H1 (cell line): ENCODE measurements around the gene TMEM17. TPM values are rescaled to one million over a fixed set of nuclear protein-coding genes. Genes with fewer than 3 reads are reported as not detected.

ENCODE experiments used
- CTCF ChIA-PET: fragments of 300-600 bp; sonication (Branson Sonifier 250); formaldehyde crosslinking; loops from one replicate; lab custom pipeline; 2021; ENCODE audit not compliant: partially characterized antibody; lab: Charles Lee
- POLR2A ChIA-PET: fragments of 300-600 bp; sonication (Branson Sonifier 250); formaldehyde crosslinking; loops from one replicate; lab custom pipeline; 2021; ENCODE audit warnings: inconsistent platforms; ENCODE audit not compliant: partially characterized antibody; lab: Charles Lee
- DNase-seq, 2 experiments: peaks; one replicate each; pipeline versions ENCODE4 v3.0.0 to v3.0.0-alpha.2; 2010 to 2022; ENCODE audit warnings: low spot score in 2 of 2, low read depth in 1 of 2, mixed read lengths in 1 of 2
- FAIRE-seq: peaks from 2 replicates; lab custom pipeline; 2011; peaks lifted over from hg19 to GRCh38; lab: Jason Lieb, UNC
- H2AFZ ChIP-seq: 2 replicates; pipeline ENCODE4 v1.8.1; 2012; ENCODE audit warnings: low read length, inconsistent platforms
- H2AK5ac ChIP-seq: 2 replicates; pipeline ENCODE4 v1.6.1; 2013; ENCODE audit warnings: low read depth, low read length
- H2BK120ac ChIP-seq: replicated peaks from 2 replicates; pipeline ENCODE3; 2013; ENCODE audit warnings: low read depth, low read length, inconsistent platforms
- H2BK12ac ChIP-seq: 2 replicates; pipeline ENCODE4 v1.6.1; 2013; ENCODE audit warnings: low read depth, low read length
- H2BK15ac ChIP-seq: 2 replicates; pipeline ENCODE4 v1.6.1; 2013; ENCODE audit warnings: low read length
- H2BK20ac ChIP-seq: 2 replicates; pipeline ENCODE4 v1.6.1; 2013; ENCODE audit warnings: low read length
- H2BK5ac ChIP-seq: 2 replicates; pipeline ENCODE4 v1.6.1; 2013; ENCODE audit warnings: low read depth, low read length
- H3K14ac ChIP-seq: 2 replicates; pipeline ENCODE4 v1.6.1; 2013; ENCODE audit warnings: inconsistent platforms; ENCODE audit not compliant: insufficient read length
- H3K18ac ChIP-seq: 2 replicates; pipeline ENCODE4 v1.6.1; 2013; ENCODE audit warnings: low read length; ENCODE audit errors: extremely low read depth
- H3K23ac ChIP-seq: 2 replicates; pipeline ENCODE4 v1.6.1; 2013; ENCODE audit warnings: inconsistent platforms; ENCODE audit not compliant: insufficient read length
- H3K23me2 ChIP-seq: 2 replicates; pipeline ENCODE4 v1.6.1; 2013; ENCODE audit warnings: low read depth, low read length
- H3K27ac ChIP-seq: 2 replicates; pipeline ENCODE4 v1.6.1; 2011; ENCODE audit warnings: low read depth, low read length, inconsistent platforms
- H3K27me3 ChIP-seq, 4 experiments: replicated peaks in 1 of 4; 1 replicate in 1 of 4; 2 replicates in 3 of 4; pipeline versions ENCODE4 v1.6.1 to v1.8.1; 2011 to 2013; ENCODE audit warnings: low read length in 3 of 4, mild to moderate bottlenecking in 3 of 4, inconsistent platforms in 2 of 4, mixed read lengths in 2 of 4, moderate library complexity in 1 of 4; ENCODE audit not compliant: control insufficient read depth in 3 of 4, insufficient read depth in 3 of 4; ENCODE audit errors: extremely low read depth in 1 of 4
- H3K36me3 ChIP-seq, 4 experiments: 2 replicates each; pipeline versions ENCODE4 v1.6.1 to v1.8.1; 2011 to 2013; ENCODE audit warnings: mild to moderate bottlenecking in 4 of 4, low read length in 3 of 4, moderate library complexity in 2 of 4, control low read depth in 1 of 4, inconsistent platforms in 1 of 4; ENCODE audit not compliant: insufficient read depth in 4 of 4, control insufficient read depth in 2 of 4
- H3K4ac ChIP-seq: replicated peaks from 2 replicates; pipeline ENCODE3; 2013; ENCODE audit warnings: low read length, low read depth, mixed read lengths, inconsistent platforms; ENCODE audit not compliant: insufficient read length
- H3K4me1 ChIP-seq, 4 experiments: replicated peaks in 1 of 4; 1 replicate in 1 of 4; 2 replicates in 3 of 4; pipeline versions ENCODE4 v1.6.1 to v1.8.1; 2011 to 2013; ENCODE audit warnings: low read length in 3 of 4, inconsistent platforms in 2 of 4, mixed read lengths in 1 of 4; ENCODE audit not compliant: insufficient read depth in 4 of 4, control insufficient read depth in 3 of 4
- H3K4me2 ChIP-seq, 2 experiments: 2 replicates each; pipeline versions ENCODE4 v1.6.1 to v1.8.1; 2011 to 2013; ENCODE audit warnings: low read depth in 2 of 2, low read length in 2 of 2, control low read depth in 1 of 2, inconsistent platforms in 1 of 2, mild to moderate bottlenecking in 1 of 2; ENCODE audit not compliant: insufficient read depth in 1 of 2
- H3K4me3 ChIP-seq, 4 experiments: fragments of 200-600, 300-600 bp in 1 of 4; sonication (generic), shearing (Covaris generic), sonication (Bioruptor Twin) in 1 of 4; 2 replicates each; pipeline versions ENCODE4 v1.5.1 to v1.8.1; 2011 to 2016; ENCODE audit warnings: low read length in 4 of 4, low read depth in 3 of 4, control low read depth in 2 of 4, inconsistent platforms in 2 of 4, mild to moderate bottlenecking in 2 of 4, mixed read lengths in 1 of 4, moderate library complexity in 1 of 4; ENCODE audit not compliant: insufficient read depth in 2 of 4; ENCODE audit errors: extremely low read depth in 1 of 4
- H3K56ac ChIP-seq: replicated peaks from 2 replicates; pipeline ENCODE3; 2013; ENCODE audit warnings: low read depth, mild to moderate bottlenecking, mixed read lengths, low read length, inconsistent platforms; ENCODE audit not compliant: insufficient read length
- H3K79me1 ChIP-seq: 2 replicates; pipeline ENCODE4 v1.6.1; 2013; ENCODE audit warnings: low read depth, low read length, control low read depth
- H3K79me2 ChIP-seq, 2 experiments: 2 replicates each; pipeline versions ENCODE4 v1.6.1 to v1.8.1; 2012 to 2013; ENCODE audit warnings: low read length in 2 of 2, mild to moderate bottlenecking in 2 of 2, inconsistent platforms in 1 of 2; ENCODE audit not compliant: insufficient read depth in 2 of 2, control insufficient read depth in 1 of 2
- H3K9ac ChIP-seq, 4 experiments: replicated peaks in 1 of 4; 1 replicate in 1 of 4; 2 replicates in 3 of 4; pipeline versions ENCODE4 v1.6.1 to v1.8.1; 2011 to 2013; ENCODE audit warnings: low read depth in 3 of 4, low read length in 3 of 4, control low read depth in 2 of 4, mild to moderate bottlenecking in 2 of 4, moderate library complexity in 2 of 4, inconsistent platforms in 1 of 4; ENCODE audit errors: extremely low read depth in 1 of 4
- H3K9me3 ChIP-seq, 2 experiments: 2 replicates each; pipeline versions ENCODE4 v1.6.1 to v1.8.1; 2012 to 2013; ENCODE audit warnings: mild to moderate bottlenecking in 2 of 2, moderate library complexity in 2 of 2, control low read depth in 1 of 2, inconsistent platforms in 1 of 2, low read depth in 1 of 2, low read length in 1 of 2, mixed read lengths in 1 of 2; ENCODE audit not compliant: insufficient read depth in 2 of 2
- H4K20me1 ChIP-seq, 2 experiments: replicated peaks in 1 of 2; 2 replicates each; pipeline versions ENCODE3 to v1.8.1; 2011 to 2013; ENCODE audit warnings: inconsistent platforms in 2 of 2, low read length in 2 of 2, mild to moderate bottlenecking in 1 of 2; ENCODE audit not compliant: insufficient read depth in 2 of 2, control insufficient read depth in 1 of 2
- H4K5ac ChIP-seq: 2 replicates; pipeline ENCODE4 v1.6.1; 2013; ENCODE audit warnings: low read length, low read depth, mixed read lengths, inconsistent platforms; ENCODE audit not compliant: insufficient read length
- H4K8ac ChIP-seq: 2 replicates; pipeline ENCODE4 v1.8.0; 2013; ENCODE audit warnings: mild to moderate bottlenecking, moderate library complexity, low read length, inconsistent platforms; ENCODE audit not compliant: insufficient read depth; ENCODE audit errors: extremely low read depth
- H4K91ac ChIP-seq: replicated peaks from 2 replicates; pipeline ENCODE3; 2013; ENCODE audit warnings: low read length, mixed read lengths, inconsistent platforms; ENCODE audit not compliant: insufficient read length
- POU5F1 ChIP-seq: IDR thresholded peaks from 2 replicates; pipeline ENCODE4 v1.6.1; 2011; ENCODE audit warnings: low read depth, mild to moderate bottlenecking, low read length, moderate library complexity
- WGBS, 2 experiments: shearing (Covaris generic) in 1 of 2; methylation state at CpG; one replicate each; pipeline versions ENCODE4 v1.1.6 to v1.1.7; 2013 to 2015; ENCODE audit warnings: low lambda C conversion rate in 2 of 2, mixed read lengths in 2 of 2, inconsistent platforms in 1 of 2, low coverage in 1 of 2, missing lambda C conversion rate in 1 of 2; ENCODE audit not compliant: insufficient replicate concordance in 2 of 2, insufficient coverage in 1 of 2, insufficient read length in 1 of 2; ENCODE audit errors: extremely low coverage in 1 of 2, missing lambda C conversion rate in 1 of 2; 5-methylcytosine and 5-hydroxymethylcytosine counted together
- polyA plus RNA-seq, 7 experiments: library from polyadenylated mRNA; depleted of rRNA in 3 of 7; stranded (reverse) in 5 of 7; unstranded in 2 of 7; fragments of >200 nt in 5 of 7; fragments of 200-250 nt in 2 of 7; gene quantifications; 1 replicate in 5 of 7; 2 replicates in 1 of 7; 4 replicates in 1 of 7; pipeline versions ENCODE4 v1.2.1 to v1.2.3, GENCODE V29; 2011 to 2013; ENCODE audit warnings: missing spikeins in 2 of 7, mixed read lengths in 2 of 7
- total RNA-seq: library from RNA; stranded (reverse); fragmentation: NEBNext Ultra II Directional; extraction: Animal tissue kit (Norgen Biotek cat#: 25700); gene quantifications from 2 replicates; pipeline ENCODE4 v1.2.1, GENCODE V29; 2021
- TF ChIP-seq, protein P1 (sequence below), 3 experiments: IDR thresholded peaks; 1 replicate in 2 of 3; 2 replicates in 1 of 3; pipeline versions ENCODE4 v1.5.1 to v1.6.1; 2011; ENCODE audit warnings: low read length in 3 of 3, mild to moderate bottlenecking in 3 of 3, inconsistent platforms in 2 of 3, low read depth in 1 of 3, moderate library complexity in 1 of 3; ENCODE audit not compliant: insufficient read depth in 1 of 3; ENCODE audit errors: control extremely low read depth in 1 of 3

Gene TMEM17
- total and polyA plus RNA-seq, 2 of the 8 experiments (the other 6 are each of a cell fraction or from before 2014, with no cell fraction given): 0.69 to 1.2 TPM

DNA sequence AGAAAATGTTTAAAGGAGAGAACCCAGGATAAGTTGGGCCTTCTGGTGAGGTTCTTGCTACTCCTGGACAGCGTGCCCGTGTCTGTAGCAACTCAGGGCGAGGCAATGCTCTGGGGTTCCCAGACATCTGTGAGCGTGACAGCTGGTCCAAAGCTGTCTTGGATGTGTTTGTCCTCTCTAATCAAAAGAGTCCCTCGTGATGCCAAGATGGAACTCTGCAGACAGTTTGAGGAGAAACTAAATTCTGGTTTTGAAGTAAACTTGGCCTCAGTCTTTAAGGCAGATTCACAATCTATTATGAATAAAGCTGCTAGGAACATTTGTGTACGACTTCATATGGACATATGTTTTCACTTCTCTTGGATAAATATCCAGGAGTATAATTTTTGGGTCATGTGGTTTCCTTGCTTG lies 47.3 kb downstream of the TMEM17 start:
- POLR2A ChIA-PET: no interaction called here
- H4K8ac ChIP-seq: no peak overlapping the region
- CTCF ChIA-PET: interaction anchor here (0.6 to 5.1 kb wide), 8 partner anchors 18 to 534 kb away, joined by 3 to 134 read pairs (median 4); no protein-coding TSS in a partner anchor
- no peak for TF ChIP-seq POU5F1
- TF ChIP-seq, protein P1, sequence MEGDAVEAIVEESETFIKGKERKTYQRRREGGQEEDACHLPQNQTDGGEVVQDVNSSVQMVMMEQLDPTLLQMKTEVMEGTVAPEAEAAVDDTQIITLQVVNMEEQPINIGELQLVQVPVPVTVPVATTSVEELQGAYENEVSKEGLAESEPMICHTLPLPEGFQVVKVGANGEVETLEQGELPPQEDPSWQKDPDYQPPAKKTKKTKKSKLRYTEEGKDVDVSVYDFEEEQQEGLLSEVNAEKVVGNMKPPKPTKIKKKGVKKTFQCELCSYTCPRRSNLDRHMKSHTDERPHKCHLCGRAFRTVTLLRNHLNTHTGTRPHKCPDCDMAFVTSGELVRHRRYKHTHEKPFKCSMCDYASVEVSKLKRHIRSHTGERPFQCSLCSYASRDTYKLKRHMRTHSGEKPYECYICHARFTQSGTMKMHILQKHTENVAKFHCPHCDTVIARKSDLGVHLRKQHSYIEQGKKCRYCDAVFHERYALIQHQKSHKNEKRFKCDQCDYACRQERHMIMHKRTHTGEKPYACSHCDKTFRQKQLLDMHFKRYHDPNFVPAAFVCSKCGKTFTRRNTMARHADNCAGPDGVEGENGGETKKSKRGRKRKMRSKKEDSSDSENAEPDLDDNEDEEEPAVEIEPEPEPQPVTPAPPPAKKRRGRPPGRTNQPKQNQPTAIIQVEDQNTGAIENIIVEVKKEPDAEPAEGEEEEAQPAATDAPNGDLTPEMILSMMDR (IDR thresholded peaks at IDR 0.05; ENCODE audit: control extremely low read depth in 1 of 3, insufficient read depth in 1 of 3, low read depth in 1 of 3, low read length in 3 of 3): no peak

More for the DNA sequence above, 47.3 kb downstream of the TMEM17 start:
- H4K91ac ChIP-seq: no peak overlapping the region
- H3K9ac ChIP-seq: no peak overlapping the region
- no peaks in the 10 kb centered on the region for H3K9me3 ChIP-seq
- H3K79me2 ChIP-seq: no peaks in the 10 kb centered on the region
- H2BK12ac ChIP-seq: 0 out of 2 replicates have a peak overlapping the region, but pooled peaks have one; percentile 55
- H2BK15ac ChIP-seq: no peak overlapping the region
- no peak overlapping the region for H3K56ac ChIP-seq
- no peak overlapping the region for H3K4ac ChIP-seq
- H2AK5ac ChIP-seq: no peak overlapping the region
- FAIRE-seq (no peak), DNase-seq (no peak)
- no peak overlapping the region for H3K14ac ChIP-seq
- no peak overlapping the region for H2BK120ac ChIP-seq
- 0 out of 2 replicates have a peak overlapping the region, but pooled peaks have one; percentile 6 for H2BK20ac ChIP-seq
- H3K79me1 ChIP-seq: no peaks in the 10 kb centered on the region
- H3K23ac ChIP-seq: no peak overlapping the region
- no peak overlapping the region for H3K18ac ChIP-seq
- H3K4me3 ChIP-seq: no peak overlapping the region
- H3K23me2 ChIP-seq: peaks cover 4% of the 10 kb centered on the region; the same call in 1 of the 2 replicates
- WGBS, 2 experiments: 90% methylated on average over 6 of the region's 6 CpGs; no CpG with 5 or more reads in 1 of the 2 experiments
- peaks cover 0 to 6% (median 0%) of the 10 kb centered on the region in 4 experiments; a peak in 3 of 7 replicates for H3K27me3 ChIP-seq
- no peaks in the 10 kb centered on the region for H4K20me1 ChIP-seq
- H3K27ac ChIP-seq: no peak overlapping the region
- H3K4me1 ChIP-seq: peaks cover 6 to 9% (median 7%) of the 10 kb centered on the region in 4 experiments
- H3K4me2 ChIP-seq: no peak overlapping the region; a peak in 1 of 4 replicates
- no peaks in the 10 kb centered on the region for H3K36me3 ChIP-seq
- H2BK5ac ChIP-seq: no peak overlapping the region
- H4K5ac ChIP-seq: no peak overlapping the region
- no peak overlapping the region for H2AFZ ChIP-seq
